ENCODE results near the gene ADGRB3.

Gene ADGRB3

DNA sequence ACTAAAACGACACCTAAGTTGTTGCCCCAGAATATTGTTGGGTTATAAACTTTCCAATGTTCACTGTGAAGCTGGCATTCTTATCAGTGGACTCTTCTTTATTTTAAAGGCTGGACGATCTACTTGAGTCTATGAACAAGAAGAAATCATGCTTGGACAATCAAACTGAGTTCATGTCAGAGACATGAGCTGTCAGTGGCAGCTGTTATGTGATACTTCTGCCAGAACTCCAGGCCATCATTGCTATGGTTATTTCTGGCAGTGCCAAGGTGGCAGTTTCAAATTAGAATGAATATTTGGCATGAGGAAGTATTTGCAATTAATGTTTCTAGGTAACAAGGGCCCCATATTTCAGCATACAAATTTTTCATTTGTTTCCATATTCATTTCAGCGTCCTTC, 744.4 kb downstream of the ADGRB3 start:
- no peak overlapping the region for H3K4me3 ChIP-seq (ENCODE audit: low read length)
- TF ChIP-seq, protein P1, sequence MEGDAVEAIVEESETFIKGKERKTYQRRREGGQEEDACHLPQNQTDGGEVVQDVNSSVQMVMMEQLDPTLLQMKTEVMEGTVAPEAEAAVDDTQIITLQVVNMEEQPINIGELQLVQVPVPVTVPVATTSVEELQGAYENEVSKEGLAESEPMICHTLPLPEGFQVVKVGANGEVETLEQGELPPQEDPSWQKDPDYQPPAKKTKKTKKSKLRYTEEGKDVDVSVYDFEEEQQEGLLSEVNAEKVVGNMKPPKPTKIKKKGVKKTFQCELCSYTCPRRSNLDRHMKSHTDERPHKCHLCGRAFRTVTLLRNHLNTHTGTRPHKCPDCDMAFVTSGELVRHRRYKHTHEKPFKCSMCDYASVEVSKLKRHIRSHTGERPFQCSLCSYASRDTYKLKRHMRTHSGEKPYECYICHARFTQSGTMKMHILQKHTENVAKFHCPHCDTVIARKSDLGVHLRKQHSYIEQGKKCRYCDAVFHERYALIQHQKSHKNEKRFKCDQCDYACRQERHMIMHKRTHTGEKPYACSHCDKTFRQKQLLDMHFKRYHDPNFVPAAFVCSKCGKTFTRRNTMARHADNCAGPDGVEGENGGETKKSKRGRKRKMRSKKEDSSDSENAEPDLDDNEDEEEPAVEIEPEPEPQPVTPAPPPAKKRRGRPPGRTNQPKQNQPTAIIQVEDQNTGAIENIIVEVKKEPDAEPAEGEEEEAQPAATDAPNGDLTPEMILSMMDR (IDR thresholded peaks at IDR 0.05; ENCODE audit: insufficient read depth, low read depth, low read length, missing control alignments) = no peak
- no peak for DNase-seq (ENCODE audit: low read depth)

DNA sequence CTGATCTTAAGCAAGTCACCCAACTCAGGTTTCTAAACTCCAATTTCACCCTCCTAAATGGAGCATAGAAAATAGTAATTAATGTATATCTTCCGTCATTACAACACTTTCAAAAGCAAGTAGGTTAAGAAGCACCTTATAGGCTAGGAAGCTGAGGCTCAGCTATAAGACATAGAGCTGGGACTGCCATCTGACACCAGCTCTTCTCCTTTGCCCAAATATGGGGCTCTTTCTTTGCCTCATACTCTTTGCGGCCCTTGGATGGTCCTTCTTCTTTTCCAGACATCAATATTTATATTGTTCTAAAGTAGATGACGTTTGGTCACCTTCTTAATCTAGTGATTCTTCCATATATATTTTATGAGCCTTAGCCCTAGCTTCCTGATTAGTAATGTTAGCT, 748.5 kb downstream of the ADGRB3 start:
- TF ChIP-seq, protein P1 (IDR thresholded peaks at IDR 0.05; ENCODE audit: insufficient read depth, low read depth, low read length, missing control alignments) = no peak
- H3K4me3 ChIP-seq (ENCODE audit: low read length) = no peak overlapping the region
- DNase-seq (ENCODE audit: low read depth) = no peak

- TF ChIP-seq, protein P1 (IDR thresholded peaks at IDR 0.05; ENCODE audit: insufficient read depth, low read depth, low read length, missing control alignments) = no peak
- DNase-seq (ENCODE audit: low read depth) = no peak
- no peak overlapping the region for H3K4me3 ChIP-seq (ENCODE audit: low read length)
Observed at GRCh38 chr6:69386426-69386825, 751.3 kb downstream of the ADGRB3 start.

GRCh38 chr6:69390125-69390524, 755.0 kb downstream of the ADGRB3 start:
- TF ChIP-seq, protein P1 (IDR thresholded peaks at IDR 0.05; ENCODE audit: insufficient read depth, low read depth, low read length, missing control alignments) = no peak
- H3K4me3 ChIP-seq (ENCODE audit: low read length) = no peak overlapping the region
- DNase-seq (ENCODE audit: low read depth) = no peak

- DNase-seq (ENCODE audit: low read depth) = no peak
Observed at GRCh38 chr6:69391106-69391505, 756.0 kb downstream of the ADGRB3 start.

GRCh38 chr6:69392745-69393144, 757.7 kb downstream of the ADGRB3 start:
- no peak for DNase-seq (ENCODE audit: low read depth)
- no peak overlapping the region for H3K4me3 ChIP-seq (ENCODE audit: low read length)
- TF ChIP-seq, protein P1 (IDR thresholded peaks at IDR 0.05; ENCODE audit: insufficient read depth, low read depth, low read length, missing control alignments) = no peak

More at GRCh38 chr6:69391106-69391505, 756.0 kb downstream of the ADGRB3 start:
- TF ChIP-seq, protein P1 (IDR thresholded peaks at IDR 0.05; ENCODE audit: insufficient read depth, low read depth, low read length, missing control alignments) = no peak
- H3K4me3 ChIP-seq (ENCODE audit: low read length) = no peak overlapping the region

GRCh38 chr6:69398311-69398710, 763.2 kb downstream of the ADGRB3 start:
- no peak overlapping the region for H3K4me3 ChIP-seq (ENCODE audit: low read length)
- DNase-seq (ENCODE audit: low read depth) = no peak
- TF ChIP-seq, protein P1 (IDR thresholded peaks at IDR 0.05; ENCODE audit: insufficient read depth, low read depth, low read length, missing control alignments) = no peak

Data from epithelial cell of esophagus (primary cell).